Activated naive CD4-positive, alpha-beta T cell treated with Interleukin-2 at 50 U/mL for 16 hours (primary cell): ENCODE measurements around the gene MARVELD1.
A peak's percentile ranks its signal among the peaks of the same experiment; 100 is the strongest.

ENCODE experiments used
- DNase-seq: peaks from one replicate; pipeline ENCODE4 v3.0.0-alpha.2; 2020

The MARVELD1 gene

GRCh38 chr10:97724341-97724941 is 10.9 kb downstream of the MARVELD1 start:
- DNase-seq, result no peak

- DNase-seq, result no peak
These were observed 13.2 kb downstream of the MARVELD1 start for GRCh38 chr10:97726636-97727178.

GRCh38 chr10:97729014-97729413 is 15.5 kb downstream of the MARVELD1 start:
- no peak for DNase-seq

- peak; percentile 51 for DNase-seq
These were observed 18.0 kb downstream of the MARVELD1 start for GRCh38 chr10:97731346-97732051.

GRCh38 chr10:97732052-97732359 is 18.5 kb downstream of the MARVELD1 start:
- no peak for DNase-seq

- DNase-seq, result no peak
These were observed 19.7 kb downstream of the MARVELD1 start for GRCh38 chr10:97733256-97733655.

- DNase-seq, result no peak
These were observed 20.5 kb downstream of the MARVELD1 start for GRCh38 chr10:97734021-97734420.

GRCh38 chr10:97736403-97736901 is 22.9 kb downstream of the MARVELD1 start:
- DNase-seq, result no peak

- DNase-seq, result peak; percentile 96
These were observed 23.6 kb downstream of the MARVELD1 start, which contains the start of gene ZFYVE27 for GRCh38 chr10:97736902-97737769. Gene ZFYVE27, plus strand, starts transcription at chr10:97737128. Its CDS starts 1,350 bp downstream, at chr10:97738478.

- DNase-seq, result no peak
These were observed 24.3 kb downstream of the MARVELD1 start for GRCh38 chr10:97737770-97738265.

- DNase-seq, result no peak
These were observed 25.1 kb downstream of the MARVELD1 start for GRCh38 chr10:97738616-97739015.

GRCh38 chr10:97740613-97741012 is 27.1 kb downstream of the MARVELD1 start:
- no peak for DNase-seq

- no peak for DNase-seq
These were observed 29.8 kb downstream of the MARVELD1 start for GRCh38 chr10:97743169-97743943.

GRCh38 chr10:97744405-97745035 is 31.0 kb downstream of the MARVELD1 start:
- DNase-seq, result no peak

GRCh38 chr10:97747573-97747972 is 34.0 kb downstream of the MARVELD1 start:
- DNase-seq, result no peak

- DNase-seq, result no peak
These were observed 34.6 kb downstream of the MARVELD1 start for GRCh38 chr10:97748116-97748515.

- DNase-seq, result no peak
These were observed 39.4 kb downstream of the MARVELD1 start for GRCh38 chr10:97752956-97753355.

GRCh38 chr10:97754726-97755125 is 41.2 kb downstream of the MARVELD1 start:
- no peak for DNase-seq

GRCh38 chr10:97755718-97756117 is 42.2 kb downstream of the MARVELD1 start:
- DNase-seq, result no peak

GRCh38 chr10:97757471-97757870 is 43.9 kb downstream of the MARVELD1 start:
- no peak for DNase-seq

- peak; percentile 46 for DNase-seq
These were observed 45.8 kb downstream of the MARVELD1 start for GRCh38 chr10:97759158-97759887.
